Measurements from ENCODE around the gene CUX1. TPM values are rescaled to one million over a fixed set of nuclear protein-coding genes. Genes with fewer than 3 reads are reported as not detected.

Gene CUX1
- total RNA-seq, 1 donor from 2014 or later: 40.5 TPM

DNA sequence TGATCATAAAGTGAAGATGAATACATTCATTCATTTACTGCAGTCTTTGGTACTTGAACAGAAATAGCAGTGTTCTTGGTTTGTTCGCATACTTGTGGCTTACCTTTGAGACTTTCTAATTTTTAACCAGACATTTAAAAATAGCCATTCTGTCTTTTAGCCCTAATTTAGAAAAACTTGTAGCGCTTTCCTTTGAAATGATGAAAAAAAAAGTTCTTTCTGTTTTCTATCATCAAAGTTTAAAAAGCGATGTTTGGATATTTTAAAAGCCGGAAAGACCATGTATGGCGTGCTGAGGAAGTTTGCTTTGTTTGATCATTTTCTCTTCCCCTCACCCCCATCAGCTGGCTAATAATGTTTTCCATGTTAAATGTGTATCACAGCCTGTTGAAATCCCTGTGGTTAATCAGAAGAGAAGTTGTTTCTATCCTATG lies 116.3 kb downstream of the CUX1 start:
- DNase-seq (ENCODE audit: low read depth) (no peak), FAIRE-seq (no peak)
- Histone ChIP-seq H3K4me3 (ENCODE audit: low read depth, low read length) (no peak overlapping the region), H3K27me3 (ENCODE audit: control insufficient read depth, insufficient read depth, low read length) (no peaks in the 10 kb centered on the region), H3K36me3 (ENCODE audit: control insufficient read depth, insufficient read depth, low read length) (no peaks in the 10 kb centered on the region)
- TF ChIP-seq, protein P1, sequence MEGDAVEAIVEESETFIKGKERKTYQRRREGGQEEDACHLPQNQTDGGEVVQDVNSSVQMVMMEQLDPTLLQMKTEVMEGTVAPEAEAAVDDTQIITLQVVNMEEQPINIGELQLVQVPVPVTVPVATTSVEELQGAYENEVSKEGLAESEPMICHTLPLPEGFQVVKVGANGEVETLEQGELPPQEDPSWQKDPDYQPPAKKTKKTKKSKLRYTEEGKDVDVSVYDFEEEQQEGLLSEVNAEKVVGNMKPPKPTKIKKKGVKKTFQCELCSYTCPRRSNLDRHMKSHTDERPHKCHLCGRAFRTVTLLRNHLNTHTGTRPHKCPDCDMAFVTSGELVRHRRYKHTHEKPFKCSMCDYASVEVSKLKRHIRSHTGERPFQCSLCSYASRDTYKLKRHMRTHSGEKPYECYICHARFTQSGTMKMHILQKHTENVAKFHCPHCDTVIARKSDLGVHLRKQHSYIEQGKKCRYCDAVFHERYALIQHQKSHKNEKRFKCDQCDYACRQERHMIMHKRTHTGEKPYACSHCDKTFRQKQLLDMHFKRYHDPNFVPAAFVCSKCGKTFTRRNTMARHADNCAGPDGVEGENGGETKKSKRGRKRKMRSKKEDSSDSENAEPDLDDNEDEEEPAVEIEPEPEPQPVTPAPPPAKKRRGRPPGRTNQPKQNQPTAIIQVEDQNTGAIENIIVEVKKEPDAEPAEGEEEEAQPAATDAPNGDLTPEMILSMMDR (IDR thresholded peaks at IDR 0.05; ENCODE audit: insufficient read depth, low read length, severe bottlenecking): no peak

DNA sequence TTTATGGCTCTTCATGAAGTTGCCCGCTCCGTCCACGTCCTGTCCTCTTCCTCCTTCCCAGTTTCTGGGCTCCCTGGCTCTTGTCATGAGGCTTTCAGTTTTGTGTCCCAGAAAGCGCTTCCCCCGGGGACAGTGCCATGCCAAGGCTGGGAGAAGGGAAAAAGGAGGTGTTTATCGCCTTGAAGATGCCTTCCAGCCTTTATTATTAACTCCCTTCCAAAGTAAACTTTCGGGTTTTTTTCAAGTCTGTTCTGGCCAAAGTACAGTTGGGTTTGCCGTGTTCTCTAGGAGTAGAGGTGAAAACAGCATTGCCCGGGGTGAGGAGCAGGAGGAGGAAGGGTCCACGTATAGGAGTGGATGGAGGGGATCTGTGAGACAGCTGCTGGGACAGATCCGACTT lies 117.2 kb downstream of the CUX1 start:
- H3K4me3 ChIP-seq (ENCODE audit: low read depth, low read length): no peak overlapping the region
- TF ChIP-seq, protein P1 (IDR thresholded peaks at IDR 0.05; ENCODE audit: insufficient read depth, low read length, severe bottlenecking): no peak
- DNase-seq (ENCODE audit: low read depth) (no peak), FAIRE-seq (no peak)
- no peaks in the 10 kb centered on the region for H3K36me3 ChIP-seq (ENCODE audit: control insufficient read depth, insufficient read depth, low read length)
- no peaks in the 10 kb centered on the region for H3K27me3 ChIP-seq (ENCODE audit: control insufficient read depth, insufficient read depth, low read length)

DNA sequence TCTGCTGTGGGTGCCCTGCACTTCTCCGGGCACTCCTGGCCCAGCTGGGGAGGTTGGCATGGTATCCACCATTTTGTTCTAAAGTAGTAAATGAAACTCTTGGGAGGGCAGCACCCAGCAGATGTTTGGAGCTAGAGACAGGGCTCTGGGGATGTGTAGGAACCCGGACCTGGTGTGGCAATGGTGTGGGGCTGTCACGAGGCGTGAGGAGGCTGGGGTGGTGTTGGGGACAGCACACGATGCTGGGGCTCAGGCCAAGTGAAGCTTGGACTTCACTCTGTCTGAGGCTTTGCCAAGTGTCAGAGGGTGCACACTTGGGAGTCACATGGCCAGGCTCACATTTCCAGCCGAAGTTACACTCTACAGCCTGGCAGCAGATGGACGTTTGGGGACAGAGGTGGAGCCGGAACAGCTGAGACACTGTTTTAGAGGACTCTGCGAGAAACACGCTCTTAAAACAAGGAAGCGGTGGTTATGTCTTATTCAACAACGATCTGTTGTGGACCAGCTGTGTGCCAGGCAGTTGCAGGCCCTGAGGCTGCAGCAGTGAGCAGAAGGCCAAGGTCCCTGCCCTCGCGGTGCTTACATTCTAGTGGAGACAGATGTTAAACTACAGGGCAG lies 118.2 kb downstream of the CUX1 start:
- H3K36me3 ChIP-seq (ENCODE audit: control insufficient read depth, insufficient read depth, low read length): no peaks in the 10 kb centered on the region
- TF ChIP-seq, protein P1 (IDR thresholded peaks at IDR 0.05; ENCODE audit: insufficient read depth, low read length, severe bottlenecking): no peak
- DNase-seq (ENCODE audit: low read depth) (no peak), FAIRE-seq (no peak)
- no peaks in the 10 kb centered on the region for H3K27me3 ChIP-seq (ENCODE audit: control insufficient read depth, insufficient read depth, low read length)
- H3K4me3 ChIP-seq (ENCODE audit: low read depth, low read length): no peak overlapping the region

DNA sequence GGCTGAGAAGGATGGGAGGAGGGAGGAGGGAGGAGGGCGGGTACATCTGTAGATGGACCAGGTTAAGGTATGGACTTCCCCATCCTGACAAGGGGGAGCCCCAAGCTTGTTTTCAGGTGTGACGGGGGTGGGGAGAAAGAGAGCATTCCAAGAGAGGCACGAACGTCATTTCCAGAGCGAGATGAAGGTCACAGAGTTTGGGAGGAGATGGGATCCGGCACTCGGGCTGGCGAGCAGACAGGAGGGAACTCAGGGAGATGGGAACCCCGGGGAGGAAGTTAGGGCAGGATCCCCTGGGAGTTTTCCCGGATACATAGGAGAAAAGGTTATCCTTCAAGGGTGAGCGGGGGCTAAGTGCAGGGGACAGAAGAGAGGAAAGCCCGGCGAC lies 118.8 kb downstream of the CUX1 start:
- no peaks in the 10 kb centered on the region for H3K27me3 ChIP-seq (ENCODE audit: control insufficient read depth, insufficient read depth, low read length)
- TF ChIP-seq, protein P1 (IDR thresholded peaks at IDR 0.05; ENCODE audit: insufficient read depth, low read length, severe bottlenecking): no peak
- no peak for DNase-seq (ENCODE audit: low read depth)
- H3K36me3 ChIP-seq (ENCODE audit: control insufficient read depth, insufficient read depth, low read length): no peaks in the 10 kb centered on the region
- no peak overlapping the region for H3K4me3 ChIP-seq (ENCODE audit: low read depth, low read length)
- no peak for FAIRE-seq

DNA sequence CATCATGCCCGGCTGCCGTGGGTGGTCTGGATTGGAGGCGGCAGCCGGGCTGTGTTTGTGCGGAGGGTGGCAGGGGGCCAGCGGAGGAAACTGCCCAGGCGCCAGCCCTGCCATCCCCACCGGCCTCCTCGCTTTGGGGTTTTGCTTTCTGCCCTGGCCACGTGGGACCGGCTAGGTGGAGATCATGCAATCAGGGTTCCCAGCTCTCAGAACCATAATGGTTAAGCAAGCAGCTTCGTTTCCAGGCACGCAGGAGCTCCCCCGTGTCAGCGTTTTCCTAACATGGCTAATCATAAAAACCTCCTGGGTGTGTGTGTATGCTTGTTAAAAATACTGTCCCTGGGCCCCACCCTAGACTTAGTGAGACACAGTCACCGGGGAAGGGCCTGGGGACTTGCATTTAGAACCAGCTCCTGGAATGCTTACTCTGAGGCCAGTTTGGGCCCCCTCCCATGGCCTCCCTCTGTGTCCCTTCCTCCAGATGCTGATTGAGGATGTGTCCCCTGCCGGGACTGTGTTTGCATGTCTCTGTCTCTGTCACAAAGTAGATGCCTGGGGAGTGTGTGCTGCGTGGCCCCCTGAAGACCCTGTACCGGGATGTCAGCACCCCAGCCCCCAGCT lies 119.3 kb downstream of the CUX1 start:
- Histone ChIP-seq H3K27me3 (ENCODE audit: control insufficient read depth, insufficient read depth, low read length) (no peaks in the 10 kb centered on the region), H3K36me3 (ENCODE audit: control insufficient read depth, insufficient read depth, low read length) (no peaks in the 10 kb centered on the region), H3K4me3 (ENCODE audit: low read depth, low read length) (no peak overlapping the region)
- DNase-seq (ENCODE audit: low read depth) (no peak), FAIRE-seq (no peak)
- TF ChIP-seq, protein P1 (IDR thresholded peaks at IDR 0.05; ENCODE audit: insufficient read depth, low read length, severe bottlenecking): no peak
